Measurements from ENCODE around the gene CLIP2.

Gene CLIP2

DNA sequence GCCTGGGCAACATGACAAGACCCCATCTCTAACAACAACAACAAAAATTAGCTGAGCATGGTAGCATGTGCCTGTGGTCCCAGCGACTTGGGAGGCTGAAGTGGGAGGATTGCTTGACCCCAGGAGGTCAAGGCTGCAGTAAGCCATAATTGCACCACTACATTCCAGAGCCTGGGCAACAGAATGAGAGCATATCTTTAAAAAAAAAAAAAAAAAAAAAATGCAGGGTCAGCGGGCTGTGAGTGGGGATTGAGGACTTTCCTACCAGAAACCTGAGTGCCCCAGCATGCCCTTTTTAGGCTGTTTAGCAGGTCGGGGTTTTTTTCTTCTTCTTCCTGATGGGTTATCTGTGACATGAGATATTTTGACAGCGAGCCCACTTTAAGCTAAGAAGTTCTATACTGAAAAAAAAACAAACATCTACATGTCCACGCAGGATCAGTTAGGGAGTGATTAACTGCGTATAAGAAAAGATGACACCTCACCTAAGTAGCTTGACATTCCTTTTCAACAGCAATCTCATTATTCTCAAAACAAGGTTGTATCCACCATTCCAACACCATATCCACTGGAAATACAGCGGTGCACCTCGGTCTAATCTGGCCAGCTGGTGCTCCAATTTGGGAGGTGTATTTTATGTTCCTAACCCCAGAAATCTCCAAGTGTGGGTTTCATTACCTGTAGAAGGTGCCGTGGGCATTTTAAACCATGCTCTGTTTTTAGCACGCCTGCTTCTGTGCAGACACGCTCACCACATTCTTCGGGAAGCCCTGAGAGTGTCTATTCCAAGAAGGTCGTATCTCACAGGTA lies 21.2 kb upstream of the CLIP2 start:
- POLR2A ChIA-PET: no interaction called here
- CTCF ChIA-PET: interaction anchor here (1.5 kb wide), 2 partner anchors 62 to 133 kb away, joined by 3 to 4 read pairs; no protein-coding TSS in a partner anchor
- H3K4me3 ChIP-seq (ENCODE audit: low read depth, low read length): no peak overlapping the region
- no peak for DNase-seq (ENCODE audit: low read depth, low spot score)
- TF ChIP-seq, protein P1, sequence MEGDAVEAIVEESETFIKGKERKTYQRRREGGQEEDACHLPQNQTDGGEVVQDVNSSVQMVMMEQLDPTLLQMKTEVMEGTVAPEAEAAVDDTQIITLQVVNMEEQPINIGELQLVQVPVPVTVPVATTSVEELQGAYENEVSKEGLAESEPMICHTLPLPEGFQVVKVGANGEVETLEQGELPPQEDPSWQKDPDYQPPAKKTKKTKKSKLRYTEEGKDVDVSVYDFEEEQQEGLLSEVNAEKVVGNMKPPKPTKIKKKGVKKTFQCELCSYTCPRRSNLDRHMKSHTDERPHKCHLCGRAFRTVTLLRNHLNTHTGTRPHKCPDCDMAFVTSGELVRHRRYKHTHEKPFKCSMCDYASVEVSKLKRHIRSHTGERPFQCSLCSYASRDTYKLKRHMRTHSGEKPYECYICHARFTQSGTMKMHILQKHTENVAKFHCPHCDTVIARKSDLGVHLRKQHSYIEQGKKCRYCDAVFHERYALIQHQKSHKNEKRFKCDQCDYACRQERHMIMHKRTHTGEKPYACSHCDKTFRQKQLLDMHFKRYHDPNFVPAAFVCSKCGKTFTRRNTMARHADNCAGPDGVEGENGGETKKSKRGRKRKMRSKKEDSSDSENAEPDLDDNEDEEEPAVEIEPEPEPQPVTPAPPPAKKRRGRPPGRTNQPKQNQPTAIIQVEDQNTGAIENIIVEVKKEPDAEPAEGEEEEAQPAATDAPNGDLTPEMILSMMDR (IDR thresholded peaks at IDR 0.05; ENCODE audit: insufficient read depth, low read length, missing control alignments): no peak

- ChIA-PET CTCF (interaction anchor here (0.6 to 1.2 kb wide), 2 partner anchors 15 to 18 kb away, joined by 3 to 4 read pairs; no protein-coding TSS in a partner anchor), POLR2A (interaction anchor here (0.6 kb wide), 1 partner anchor 11 kb away, joined by 3 read pairs; no protein-coding TSS in a partner anchor)
- no peak for DNase-seq (ENCODE audit: low read depth, low spot score)
Observed at GRCh38 chr7:74269757-74270277, 19.4 kb upstream of the CLIP2 start.

GRCh38 chr7:74271742-74272141 lies 17.5 kb upstream of the CLIP2 start:
- ChIA-PET CTCF (no interaction called here), POLR2A (no interaction called here)
- no peak overlapping the region for H3K4me3 ChIP-seq (ENCODE audit: low read depth, low read length)
- DNase-seq (ENCODE audit: low read depth, low spot score): no peak
- TF ChIP-seq, protein P1 (IDR thresholded peaks at IDR 0.05; ENCODE audit: insufficient read depth, low read length, missing control alignments): no peak

More at GRCh38 chr7:74269757-74270277, 19.4 kb upstream of the CLIP2 start:
- peak overlapping the region; percentile 48 for H3K4me3 ChIP-seq (ENCODE audit: low read depth, low read length)
- TF ChIP-seq, protein P1 (IDR thresholded peaks at IDR 0.05; ENCODE audit: insufficient read depth, low read length, missing control alignments): no peak

- H3K4me3 ChIP-seq (ENCODE audit: low read depth, low read length): peak overlapping the region; percentile 15
- DNase-seq (ENCODE audit: low read depth, low spot score): peak; percentile 77
- TF ChIP-seq, protein P1 (IDR thresholded peaks at IDR 0.05; ENCODE audit: insufficient read depth, low read length, missing control alignments): no peak
- POLR2A ChIA-PET: no interaction called here
- CTCF ChIA-PET: interaction anchor here (1.0 kb wide), 1 partner anchor 16 kb away, joined by 5 read pairs; no protein-coding TSS in a partner anchor
Observed at GRCh38 chr7:74272305-74273038, 16.7 kb upstream of the CLIP2 start.

DNA sequence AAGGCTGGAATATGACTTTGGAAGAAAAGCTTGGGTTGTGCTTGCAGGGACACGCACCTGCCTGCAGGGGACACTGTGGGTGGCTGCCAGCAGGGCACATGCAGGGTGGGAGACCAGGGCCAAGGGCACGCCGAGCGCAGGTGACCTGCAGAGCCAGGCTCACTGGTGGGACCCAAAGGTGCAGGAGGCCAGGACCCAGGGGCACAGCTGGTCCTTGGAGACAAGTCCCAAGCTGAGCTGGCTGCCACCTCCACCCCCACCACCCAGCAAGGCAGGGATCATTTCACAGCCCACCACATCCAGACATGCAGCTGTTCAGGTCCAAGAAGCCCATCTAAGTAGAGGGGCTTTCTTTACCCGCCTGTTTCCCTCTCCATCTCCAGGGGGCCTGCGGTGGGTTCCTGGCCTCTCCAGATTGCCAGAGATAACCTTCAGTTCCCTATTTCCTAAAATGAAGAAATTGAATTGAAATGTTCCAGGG lies 13.8 kb upstream of the CLIP2 start:
- POLR2A ChIA-PET: no interaction called here
- TF ChIP-seq, protein P1 (IDR thresholded peaks at IDR 0.05; ENCODE audit: insufficient read depth, low read length, missing control alignments): peak; percentile 50
- no peak overlapping the region for H3K4me3 ChIP-seq (ENCODE audit: low read depth, low read length)
- CTCF ChIA-PET: interaction anchor here (1.0 to 2.2 kb wide), 8 partner anchors 9 to 126 kb away, joined by 3 to 8 read pairs (median 4); no protein-coding TSS in a partner anchor
- DNase-seq (ENCODE audit: low read depth, low spot score): no peak

All from AG04449 (cell line).